UCSD-AML1 (cell line): ENCODE measurements around the gene ROBO1.
"Not testable (repeated sequence)": the region's sequence is repeated elsewhere in the genome, so short reads cannot be mapped to it uniquely, and the experiment has no call there.

Experiments used
- DNase-seq: peaks from one replicate; lab custom pipeline; 2025; ENCODE audit not compliant: unreplicated experiment; lab: John Stamatoyannopoulos, UW

ROBO1 gene

GRCh38 chr3:79767905-79768267, at the start of gene ROBO1:
ROBO1 (minus strand) TSS chr3:79767998.
- no peak for DNase-seq

GRCh38 chr3:79817224-79817623, 49.4 kb upstream of the ROBO1 start:
- no peak for DNase-seq

GRCh38 chr3:79815478-79815877, 47.7 kb upstream of the ROBO1 start:
- no peak for DNase-seq

GRCh38 chr3:79810581-79810980, 42.8 kb upstream of the ROBO1 start:
- DNase-seq, result no peak

- no peak for DNase-seq
These were observed 42.3 kb upstream of the ROBO1 start for GRCh38 chr3:79810092-79810491.

- no peak for DNase-seq
These were observed 41.3 kb upstream of the ROBO1 start for GRCh38 chr3:79809106-79809505.

DNA sequence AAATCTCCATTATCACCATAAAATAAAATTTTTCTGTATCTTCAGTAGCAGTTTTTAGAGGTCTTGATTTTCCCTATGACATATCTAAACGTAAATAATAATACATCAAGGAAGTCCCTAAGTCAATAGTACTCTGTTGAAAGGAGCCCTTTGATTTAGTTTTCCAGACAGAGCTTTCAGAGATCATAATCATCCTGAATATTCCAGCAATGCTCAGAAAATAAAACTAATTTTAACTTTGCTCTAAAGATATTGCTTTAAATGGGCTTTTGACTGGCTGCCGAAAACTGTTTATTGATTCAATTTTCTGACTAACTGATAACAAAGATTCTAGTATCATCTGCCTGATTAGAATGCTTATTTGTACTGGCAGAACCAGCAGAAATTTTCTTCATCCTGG, 40.7 kb upstream of the ROBO1 start:
- no peak for DNase-seq

GRCh38 chr3:79790177-79790576, 22.4 kb upstream of the ROBO1 start:
- DNase-seq, result not testable (repeated sequence)

DNA sequence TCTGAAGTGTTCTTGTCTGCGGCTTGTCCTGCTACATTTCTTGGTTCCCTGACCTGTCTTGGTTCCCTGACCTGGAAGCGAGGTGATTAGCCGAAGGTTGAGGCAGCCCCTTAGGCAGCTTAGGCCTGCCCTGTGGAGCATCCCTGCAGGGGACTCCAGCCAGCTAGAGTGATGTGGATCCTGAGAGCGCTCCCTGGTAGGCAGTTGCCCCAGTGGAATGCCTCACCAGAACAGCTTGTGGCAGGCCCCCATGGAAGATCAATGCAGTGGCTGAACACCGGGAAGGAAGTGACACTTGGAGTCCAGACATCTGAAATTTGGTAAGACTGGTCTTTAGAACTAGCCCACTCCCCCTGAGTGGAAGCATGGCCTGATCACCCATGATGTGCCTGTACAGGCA, 5.5 kb upstream of the ROBO1 start:
- no peak for DNase-seq

DNA sequence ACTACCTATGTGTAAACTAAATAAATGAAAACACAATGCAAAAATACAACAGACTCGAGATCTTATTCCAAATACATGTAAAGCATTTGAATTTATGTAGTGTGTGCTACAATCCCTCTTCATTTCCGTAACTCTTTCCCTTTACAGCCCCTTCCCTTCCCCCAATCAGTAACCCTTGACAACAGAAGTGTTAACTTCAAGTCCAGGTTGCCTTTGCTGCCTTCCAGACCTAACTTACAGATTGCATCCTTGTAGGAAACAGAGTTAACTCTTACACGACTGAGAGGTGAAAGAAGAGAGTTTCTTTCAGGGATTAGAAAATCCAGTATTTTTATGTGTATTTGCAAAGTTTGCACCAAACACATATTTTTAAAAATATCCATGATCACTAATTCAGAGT, 1.4 kb upstream of the ROBO1 start:
- DNase-seq, result no peak

DNA sequence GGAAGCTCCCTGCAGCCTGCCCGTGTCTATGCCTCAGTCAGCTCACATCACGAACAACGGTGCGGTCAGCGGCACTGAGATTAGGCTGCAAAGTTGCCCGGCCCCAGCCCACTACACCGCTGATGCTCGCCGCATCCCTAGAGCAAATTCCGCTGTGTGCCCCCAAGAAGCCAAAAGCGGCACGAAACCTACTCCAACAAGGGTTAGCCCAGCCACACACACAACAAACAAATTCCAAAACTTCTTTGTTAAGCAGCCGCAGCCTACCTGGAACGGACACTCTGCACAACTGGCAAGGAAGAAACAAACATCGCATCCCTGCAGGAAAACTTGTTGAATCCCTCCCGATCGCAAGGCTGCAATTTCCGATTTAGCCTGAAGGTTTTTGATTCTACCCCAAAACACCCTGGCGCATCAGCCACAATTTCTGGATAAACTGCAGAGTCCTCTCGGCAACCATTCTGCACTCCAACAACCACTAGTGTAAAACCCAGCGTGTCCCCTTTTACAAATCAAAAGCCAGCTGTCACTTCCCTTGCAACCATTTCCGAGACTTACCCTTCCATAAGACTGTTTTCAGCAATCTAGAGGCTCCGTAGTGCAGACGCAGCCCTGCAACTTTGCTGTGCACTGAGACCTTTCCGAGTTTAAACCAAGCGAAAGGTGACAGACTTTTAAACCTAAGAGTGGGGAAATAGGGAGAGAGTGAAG, 449 bp downstream of the ROBO1 start:
- peak; percentile 3 for DNase-seq

GRCh38 chr3:79766496-79767193, 1.2 kb downstream of the ROBO1 start:
- no peak for DNase-seq

- peak; percentile 4 for DNase-seq
These were observed 1.9 kb downstream of the ROBO1 start for GRCh38 chr3:79765911-79766310.

DNA sequence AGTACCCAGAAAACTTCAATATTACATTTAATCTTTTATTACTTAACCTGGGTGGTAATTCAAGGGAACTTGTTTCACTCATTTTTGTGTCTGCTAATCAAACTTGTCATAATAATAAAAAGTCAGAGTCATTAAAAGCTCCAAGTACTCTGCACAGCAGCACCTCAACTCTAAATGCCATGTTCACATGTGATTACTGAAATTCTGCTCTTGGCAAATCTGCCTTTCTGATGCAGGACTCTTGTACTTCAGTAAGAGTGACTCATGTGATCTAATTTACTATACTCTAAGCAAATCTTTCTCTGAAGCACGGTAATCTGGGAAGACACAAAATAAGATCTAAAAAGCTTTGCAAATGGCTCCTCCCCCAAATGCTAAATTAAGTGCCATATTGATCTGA, 6.4 kb downstream of the ROBO1 start:
- DNase-seq, result no peak

GRCh38 chr3:79751703-79752102, 16.1 kb downstream of the ROBO1 start:
- DNase-seq, result no peak

DNA sequence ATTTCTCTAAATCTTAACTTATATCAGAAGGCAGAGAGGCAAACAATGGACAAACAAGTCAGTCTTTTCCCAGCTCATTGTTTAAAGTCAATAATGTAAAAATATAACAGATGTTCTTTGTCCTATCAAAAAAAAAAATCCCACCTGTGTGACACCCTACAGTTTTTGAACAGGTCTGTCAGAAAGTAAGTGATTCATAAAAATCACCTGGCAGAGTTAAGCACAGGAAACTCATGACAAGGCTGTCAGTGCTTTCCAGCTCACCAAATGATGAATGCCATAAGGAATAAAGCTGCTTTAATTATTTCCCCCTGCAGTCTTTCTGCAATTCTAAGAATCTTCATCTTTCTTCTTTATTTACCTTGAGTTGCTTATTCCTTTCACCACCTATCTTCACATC, 30.3 kb downstream of the ROBO1 start:
- DNase-seq, result no peak

- DNase-seq, result no peak
These were observed 38.7 kb downstream of the ROBO1 start for GRCh38 chr3:79729096-79729495.

DNA sequence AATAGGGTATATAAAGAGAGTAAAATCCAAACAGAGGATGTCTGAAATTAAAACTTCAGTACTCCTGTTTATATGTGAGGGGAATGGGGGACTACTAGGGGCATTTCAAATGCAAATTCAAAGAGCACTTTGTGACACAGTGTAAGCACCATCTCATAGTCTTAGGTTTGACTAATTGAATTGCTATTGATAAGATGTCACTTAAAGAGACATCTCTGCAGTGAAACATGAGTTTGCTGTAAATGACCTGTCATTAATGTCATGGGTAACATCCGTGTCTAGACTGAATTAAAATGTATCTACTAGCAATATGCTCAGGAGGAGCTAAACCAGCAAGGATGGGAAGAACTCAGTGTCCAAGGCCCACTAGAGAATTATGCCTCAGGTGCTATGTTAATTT, 41.0 kb downstream of the ROBO1 start:
- DNase-seq, result no peak

- DNase-seq, result peak; percentile 2
These were observed 43.6 kb downstream of the ROBO1 start for GRCh38 chr3:79724206-79724605.

DNA sequence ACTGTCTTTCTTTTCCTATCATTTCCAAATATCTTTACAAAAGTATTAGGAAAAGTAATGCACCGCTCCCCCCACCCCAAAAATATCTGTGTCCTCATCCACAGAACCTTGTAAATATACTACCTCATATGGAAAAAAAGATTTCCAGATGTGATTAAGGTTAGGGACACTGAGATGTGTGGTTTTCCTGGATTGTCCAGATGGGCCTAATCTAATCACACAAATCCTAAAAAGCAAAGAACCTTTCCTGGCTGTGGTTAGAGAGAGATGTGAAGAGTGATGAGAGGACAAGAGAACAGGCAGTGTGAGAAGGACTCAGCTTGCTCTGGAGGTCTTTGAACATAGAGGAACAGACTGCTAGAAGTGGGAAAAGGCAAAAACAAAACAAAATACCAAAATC, 77.7 kb downstream of the ROBO1 start:
- no peak for DNase-seq

GRCh38 chr3:79685108-79685507, 82.7 kb downstream of the ROBO1 start:
- DNase-seq, result no peak

GRCh38 chr3:79684041-79684440, 83.8 kb downstream of the ROBO1 start:
- DNase-seq, result no peak

GRCh38 chr3:79672731-79673130, 95.1 kb downstream of the ROBO1 start:
- no peak for DNase-seq
